Body of pancreas (tissue), 4 donors: Measurements from ENCODE around the gene GRIK4.

ENCODE experiments used
- CTCF ChIP-seq, 7 experiments: fragments of 450-650 bp in 4 of 7; fragments of 200-600 bp in 3 of 7; sonication (generic) in 3 of 7; IDR thresholded peaks; one replicate each; pipeline ENCODE4 v1.5.1; 2016 to 2019; ENCODE audit warnings: antibody characterized with exemption in 7 of 7
- POLR2A ChIP-seq, 3 donors: fragments of 450-650 bp; IDR thresholded peaks; one replicate each; pipeline ENCODE4 v1.6.1; 2016; ENCODE audit warnings: antibody characterized with exemption in 3 of 3, mild to moderate bottlenecking in 2 of 3

GRCh38 chr11:120689596-120690275, 178.2 kb downstream of the GRIK4 start:
- TF ChIP-seq CTCF (IDR thresholded peaks at IDR 0.05) (no peak), POLR2A (IDR thresholded peaks at IDR 0.05) (no peak)
